Measurements from ENCODE around the gene HOXB1.

DNA sequence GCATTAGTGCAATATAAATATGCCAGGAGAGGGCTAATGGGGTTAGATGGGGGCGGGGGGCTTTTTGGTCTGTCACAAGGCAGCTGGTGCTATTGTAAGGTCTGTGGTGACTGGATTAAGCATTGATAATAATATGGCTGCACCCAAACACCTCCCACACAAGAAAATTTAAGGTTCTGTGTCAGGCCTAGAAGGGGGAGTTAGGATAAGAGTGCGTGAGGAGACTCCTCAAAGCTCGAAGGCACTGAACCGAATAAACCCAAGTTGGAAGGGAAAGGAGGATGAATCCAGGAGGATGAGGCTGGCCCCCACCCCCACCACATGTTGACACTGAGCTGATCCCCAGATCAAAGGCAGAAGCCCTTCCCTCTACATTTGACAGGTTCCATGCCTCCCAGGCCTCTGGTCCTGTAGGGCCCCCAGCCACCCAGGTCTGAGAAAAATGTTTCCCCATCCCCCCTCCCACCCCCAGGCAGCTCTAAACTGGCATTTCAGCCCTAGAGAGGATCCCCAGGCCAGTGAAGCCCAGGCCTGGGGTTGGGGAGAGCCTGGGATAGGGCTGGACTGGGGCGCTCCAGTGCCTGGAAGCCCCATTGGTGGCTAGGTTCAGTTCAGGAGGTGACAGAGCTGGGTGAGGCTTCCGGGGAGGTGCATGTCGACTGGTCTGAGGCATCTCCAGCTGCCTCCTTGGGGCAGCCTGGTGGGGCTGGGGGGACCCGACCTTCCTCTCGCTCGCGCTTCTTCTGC lies 1.7 kb downstream of the HOXB1 start:
- TF ChIP-seq POLR2A (IDR thresholded peaks at IDR 0.05) (no peak), POLR2AphosphoS5 (IDR thresholded peaks at IDR 0.05) (no peak), EP300 (IDR thresholded peaks at IDR 0.05) (no peak)
- TF ChIP-seq, protein P1, sequence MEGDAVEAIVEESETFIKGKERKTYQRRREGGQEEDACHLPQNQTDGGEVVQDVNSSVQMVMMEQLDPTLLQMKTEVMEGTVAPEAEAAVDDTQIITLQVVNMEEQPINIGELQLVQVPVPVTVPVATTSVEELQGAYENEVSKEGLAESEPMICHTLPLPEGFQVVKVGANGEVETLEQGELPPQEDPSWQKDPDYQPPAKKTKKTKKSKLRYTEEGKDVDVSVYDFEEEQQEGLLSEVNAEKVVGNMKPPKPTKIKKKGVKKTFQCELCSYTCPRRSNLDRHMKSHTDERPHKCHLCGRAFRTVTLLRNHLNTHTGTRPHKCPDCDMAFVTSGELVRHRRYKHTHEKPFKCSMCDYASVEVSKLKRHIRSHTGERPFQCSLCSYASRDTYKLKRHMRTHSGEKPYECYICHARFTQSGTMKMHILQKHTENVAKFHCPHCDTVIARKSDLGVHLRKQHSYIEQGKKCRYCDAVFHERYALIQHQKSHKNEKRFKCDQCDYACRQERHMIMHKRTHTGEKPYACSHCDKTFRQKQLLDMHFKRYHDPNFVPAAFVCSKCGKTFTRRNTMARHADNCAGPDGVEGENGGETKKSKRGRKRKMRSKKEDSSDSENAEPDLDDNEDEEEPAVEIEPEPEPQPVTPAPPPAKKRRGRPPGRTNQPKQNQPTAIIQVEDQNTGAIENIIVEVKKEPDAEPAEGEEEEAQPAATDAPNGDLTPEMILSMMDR (IDR thresholded peaks at IDR 0.05) = no peak
